HG03442 (cell line): ENCODE measurements around the gene RAB11FIP5.
"Not testable (repeated sequence)": the region's sequence is repeated elsewhere in the genome, so short reads cannot be mapped to it uniquely, and the experiment has no call there.

ENCODE experiments used
- ATAC-seq: cut with Tn5 transposase; IDR thresholded peaks from one replicate; pipeline ENCODE4 v1.9.1; 2021; ENCODE audit warnings: mild to moderate bottlenecking, moderate library complexity; ENCODE audit not compliant: unreplicated experiment

RAB11FIP5 gene

GRCh38 chr2:73110168-73111072 is 2.3 kb downstream of the RAB11FIP5 start:
- no peak for ATAC-seq

GRCh38 chr2:73109431-73110167 is 3.1 kb downstream of the RAB11FIP5 start:
- no peak for ATAC-seq

- ATAC-seq, result no peak
Measured at GRCh38 chr2:73107211-73107926, 5.4 kb downstream of the RAB11FIP5 start.

GRCh38 chr2:73106791-73107190 is 6.0 kb downstream of the RAB11FIP5 start:
- no peak for ATAC-seq

GRCh38 chr2:73105511-73105971 is 7.2 kb downstream of the RAB11FIP5 start:
- no peak for ATAC-seq

- ATAC-seq, result no peak
Measured at GRCh38 chr2:73104933-73105332, 7.8 kb downstream of the RAB11FIP5 start.

GRCh38 chr2:73103018-73103542 is 9.7 kb downstream of the RAB11FIP5 start:
- no peak for ATAC-seq

- ATAC-seq, result no peak
Measured at GRCh38 chr2:73101626-73102256, 11.0 kb downstream of the RAB11FIP5 start.

- no peak for ATAC-seq
Measured at GRCh38 chr2:73100956-73101355, 11.8 kb downstream of the RAB11FIP5 start.

- no peak for ATAC-seq
Measured at GRCh38 chr2:73099486-73099885, 13.3 kb downstream of the RAB11FIP5 start.

GRCh38 chr2:73095910-73096309 is 16.8 kb downstream of the RAB11FIP5 start:
- ATAC-seq, result no peak

GRCh38 chr2:73093601-73094218 is 19.0 kb downstream of the RAB11FIP5 start:
- not testable (repeated sequence) for ATAC-seq

GRCh38 chr2:73092146-73092783 is 20.5 kb downstream of the RAB11FIP5 start:
- ATAC-seq, result no peak

GRCh38 chr2:73091696-73092095 is 21.1 kb downstream of the RAB11FIP5 start:
- no peak for ATAC-seq

- ATAC-seq, result no peak
Measured at GRCh38 chr2:73091164-73091563, 21.6 kb downstream of the RAB11FIP5 start.

- ATAC-seq, result no peak
Measured at GRCh38 chr2:73089270-73090030, 23.3 kb downstream of the RAB11FIP5 start.

GRCh38 chr2:73088703-73089102 is 24.0 kb downstream of the RAB11FIP5 start:
- ATAC-seq, result no peak

- ATAC-seq, result no peak
Measured at GRCh38 chr2:73088211-73088610, 24.5 kb downstream of the RAB11FIP5 start.

GRCh38 chr2:73087311-73087710 is 25.4 kb downstream of the RAB11FIP5 start:
- no peak for ATAC-seq
